Fibroblast of lung (primary cell): ENCODE measurements around the gene ZNF211. TPM values are rescaled to one million over a fixed set of nuclear protein-coding genes. Genes with fewer than 3 reads are reported as not detected.

Experiments
- DNase-seq, 2 donors: peaks; one replicate each; pipeline versions ENCODE4 v3.0.0 to v3.0.0-alpha.2; 2010; ENCODE audit warnings: low read depth in 2 of 2
- H2AFZ ChIP-seq: 2 replicates; pipeline ENCODE4 v1.5.1; 2012; ENCODE audit warnings: low read length, control low read depth, inconsistent platforms
- H3K27ac ChIP-seq: 2 replicates; pipeline ENCODE4 v1.5.1; 2011; ENCODE audit warnings: low read length, control low read depth; ENCODE audit not compliant: insufficient read depth
- H3K27me3 ChIP-seq: 2 replicates; pipeline ENCODE4 v1.5.1; 2011; ENCODE audit warnings: mild to moderate bottlenecking, low read length; ENCODE audit not compliant: control insufficient read depth, insufficient read depth
- H3K36me3 ChIP-seq: 2 replicates; pipeline ENCODE4 v1.5.1; 2011; ENCODE audit warnings: low read length; ENCODE audit not compliant: control insufficient read depth, insufficient read depth
- H3K4me1 ChIP-seq: 2 replicates; pipeline ENCODE4 v1.5.1; 2011; ENCODE audit warnings: low read length; ENCODE audit not compliant: control insufficient read depth, insufficient read depth; ENCODE audit errors: extremely low read depth
- H3K4me2 ChIP-seq: 2 replicates; pipeline ENCODE4 v1.5.1; 2011; ENCODE audit warnings: low read length, control low read depth; ENCODE audit not compliant: insufficient read depth; ENCODE audit errors: extremely low read depth
- H3K4me3 ChIP-seq, 4 experiments: fragments of 200-600 bp in 1 of 4; sonication (generic) in 1 of 4; replicated peaks in 1 of 4; 2 replicates each; pipeline ENCODE4 v1.5.1; 2011 to 2016; ENCODE audit warnings: low read length in 4 of 4, low read depth in 3 of 4, mild to moderate bottlenecking in 3 of 4, control low read depth in 2 of 4, inconsistent platforms in 1 of 4, mixed read lengths in 1 of 4; ENCODE audit not compliant: insufficient read depth in 1 of 4; ENCODE audit errors: control extremely low read depth in 1 of 4
- H3K79me2 ChIP-seq: 2 replicates; pipeline ENCODE4 v1.5.1; 2012; ENCODE audit warnings: mild to moderate bottlenecking, low read length, inconsistent platforms; ENCODE audit not compliant: control insufficient read depth, insufficient read depth
- H3K9ac ChIP-seq: 2 replicates; pipeline ENCODE4 v1.5.1; 2011; ENCODE audit warnings: mild to moderate bottlenecking, low read length, control low read depth; ENCODE audit not compliant: insufficient read depth
- H3K9me3 ChIP-seq: 2 replicates; pipeline ENCODE4 v1.5.1; 2012; ENCODE audit warnings: low read depth, low read length; ENCODE audit not compliant: control insufficient read depth, insufficient read depth
- H4K20me1 ChIP-seq: 2 replicates; pipeline ENCODE4 v1.5.1; 2011; ENCODE audit warnings: low read length; ENCODE audit not compliant: control insufficient read depth, insufficient read depth; ENCODE audit errors: extremely low read depth
- CTCF ChIP-seq, 2 donors: IDR thresholded peaks in 1 of 2; conservative IDR thresholded peaks in 1 of 2; 1 replicate in 1 of 2; 2 replicates in 1 of 2; pipeline ENCODE4 v1.5.1; 2011 to 2012; ENCODE audit warnings: low read length in 2 of 2, control low read depth in 1 of 2, inconsistent platforms in 1 of 2, low read depth in 1 of 2, mild to moderate bottlenecking in 1 of 2
- EZH2 ChIP-seq: IDR thresholded peaks from 2 replicates; pipeline ENCODE4 v1.5.1; 2012; ENCODE audit warnings: low read length, control low read depth, mild to moderate bottlenecking; ENCODE audit errors: missing control alignments
- polyA plus RNA-seq, 2 donors: library from polyadenylated mRNA; depleted of rRNA in 1 of 2; stranded (reverse) in 1 of 2; unstranded in 1 of 2; fragments of >200 nt; gene quantifications; 2 replicates each; pipeline ENCODE4 v1.2.1, GENCODE V29; 2011 to 2012; ENCODE audit warnings: missing spikeins in 1 of 2
- total RNA-seq: library from RNA; depleted of rRNA; stranded (reverse); fragments of >200 nt; gene quantifications from 2 replicates; pipeline ENCODE4 v1.2.1, GENCODE V29; 2014

ZNF211 gene
- total and polyA plus RNA-seq, 2 donors (not counting 1 experiment from before 2014, with no cell fraction given), result 9.1 to 16.8 TPM

- Histone ChIP-seq H3K4me2 (no peak overlapping the region), H3K4me3 (no peak overlapping the region), H3K79me2 (no peaks in the 10 kb centered on the region), H3K9me3 (no peaks in the 10 kb centered on the region), H4K20me1 (no peaks in the 10 kb centered on the region), H3K27ac (no peak overlapping the region), H2AFZ (no peak overlapping the region), H3K4me1 (no peaks in the 10 kb centered on the region), H3K27me3 (no peaks in the 10 kb centered on the region), H3K36me3 (no peaks in the 10 kb centered on the region), H3K9ac (no peak overlapping the region)
- TF ChIP-seq CTCF (conservative IDR thresholded peaks at IDR 0.05 in 1 of 2, IDR thresholded peaks at IDR 0.05 in 1 of 2; ENCODE audit: low read depth in 1 of 2, low read length in 2 of 2), result no peak
- TF ChIP-seq EZH2, result no peak
- no peak for DNase-seq
Observed at GRCh38 chr19:57675881-57676280, 42.9 kb downstream of the ZNF211 start.

GRCh38 chr19:57682226-57682766, 49.3 kb downstream of the ZNF211 start:
- H3K27me3 ChIP-seq, result no peaks in the 10 kb centered on the region
- H3K27ac ChIP-seq, result peak overlapping the region; percentile 51
- H3K4me1 ChIP-seq, result peaks cover 3% of the 10 kb centered on the region
- peaks cover 12% of the 10 kb centered on the region for H3K9me3 ChIP-seq
- H4K20me1 ChIP-seq, result no peaks in the 10 kb centered on the region
- peak overlapping the region; percentile 97 for H2AFZ ChIP-seq
- DNase-seq, result no peak
- TF ChIP-seq EZH2, result no peak
- TF ChIP-seq CTCF (conservative IDR thresholded peaks at IDR 0.05 in 1 of 2, IDR thresholded peaks at IDR 0.05 in 1 of 2; ENCODE audit: low read depth in 1 of 2, low read length in 2 of 2), result no peak
- H3K36me3 ChIP-seq, result peaks cover 9% of the 10 kb centered on the region
- peaks cover 44% of the 10 kb centered on the region for H3K79me2 ChIP-seq
- H3K9ac ChIP-seq, result peak overlapping the region; percentile 80
- peak overlapping the region; percentile 76 for H3K4me2 ChIP-seq
- peak overlapping the region; percentile 84 to 96 (median 87) for H3K4me3 ChIP-seq

GRCh38 chr19:57686727-57687126, 53.8 kb downstream of the ZNF211 start:
- Histone ChIP-seq H3K4me3 (no peak overlapping the region), H3K9ac (no peak overlapping the region), H3K27ac (no peak overlapping the region), H3K27me3 (no peaks in the 10 kb centered on the region), H4K20me1 (no peaks in the 10 kb centered on the region), H3K4me1 (peaks cover 3% of the 10 kb centered on the region), H3K36me3 (peaks cover 12% of the 10 kb centered on the region), H3K4me2 (no peak overlapping the region), H3K9me3 (peaks cover 21% of the 10 kb centered on the region), H3K79me2 (peaks cover 46% of the 10 kb centered on the region), H2AFZ (no peak overlapping the region)
- no peak for DNase-seq
- TF ChIP-seq CTCF (conservative IDR thresholded peaks at IDR 0.05 in 1 of 2, IDR thresholded peaks at IDR 0.05 in 1 of 2; ENCODE audit: low read depth in 1 of 2, low read length in 2 of 2), result no peak
- TF ChIP-seq EZH2, result no peak
